ENCODE results near the gene KCNN4.

Gene KCNN4

GRCh38 chr19:43759515-43759914 is 21.3 kb downstream of the KCNN4 start:
- no peaks in the 10 kb centered on the region for H3K9me2 ChIP-seq (replicated peaks; ENCODE audit: insufficient read depth, low read length)
- peaks cover 9% of the 10 kb centered on the region; the same call in 1 of the 2 replicates for H3K79me2 ChIP-seq (ENCODE audit: insufficient read depth, low read length)
- H4K20me1 ChIP-seq (ENCODE audit: low read depth, low read length), result no peaks in the 10 kb centered on the region
- H3K9me3 ChIP-seq (ENCODE audit: insufficient read depth, low read length), result no peaks in the 10 kb centered on the region
- H3K27me3 ChIP-seq (ENCODE audit: low read length), result no peaks in the 10 kb centered on the region
- H2AFZ ChIP-seq (ENCODE audit: low read depth, low read length, severe bottlenecking), result peak overlapping the region; percentile 9
- peak overlapping the region; percentile 32 for H3K9ac ChIP-seq (ENCODE audit: low read length)
- peak overlapping the region; percentile 95 for H3K27ac ChIP-seq (ENCODE audit: low read depth, low read length)
- no peaks in the 10 kb centered on the region for H3K36me3 ChIP-seq (ENCODE audit: low read length)
- TF ChIP-seq CTCF (IDR thresholded peaks at IDR 0.05; ENCODE audit: insufficient read depth, low read length, poor library complexity, severe bottlenecking) (no peak), EZH2phosphoT487 (conservative IDR thresholded peaks at IDR 0.05; ENCODE audit: low read length) (no peak)
- H3K4me3 ChIP-seq (ENCODE audit: insufficient read depth, low read length, poor library complexity, severe bottlenecking), result no peak overlapping the region
- peaks cover 42% of the 10 kb centered on the region for H3F3A ChIP-seq (ENCODE audit: insufficient read depth)
- H3K4me2 ChIP-seq (ENCODE audit: low read depth, low read length, poor library complexity, severe bottlenecking), result peak overlapping the region; percentile 32

GRCh38 chr19:43755256-43755801 is 25.4 kb downstream of the KCNN4 start:
- TF ChIP-seq CTCF (IDR thresholded peaks at IDR 0.05; ENCODE audit: insufficient read depth, low read length, poor library complexity, severe bottlenecking), result no peak
- TF ChIP-seq EZH2phosphoT487 (conservative IDR thresholded peaks at IDR 0.05; ENCODE audit: low read length), result no peak
- H3K4me3 ChIP-seq (ENCODE audit: insufficient read depth, low read length, poor library complexity, severe bottlenecking), result peak overlapping the region; percentile 77
- H3K9ac ChIP-seq (ENCODE audit: low read length), result peak overlapping the region; percentile 94
- H3K36me3 ChIP-seq (ENCODE audit: low read length), result no peaks in the 10 kb centered on the region
- H3K79me2 ChIP-seq (ENCODE audit: insufficient read depth, low read length), result peaks cover 24% of the 10 kb centered on the region
- no peaks in the 10 kb centered on the region for H3K9me2 ChIP-seq (replicated peaks; ENCODE audit: insufficient read depth, low read length)
- H3K27me3 ChIP-seq (ENCODE audit: low read length), result no peaks in the 10 kb centered on the region
- H4K20me1 ChIP-seq (ENCODE audit: low read depth, low read length), result no peaks in the 10 kb centered on the region
- peak overlapping the region; percentile 95 for H3K27ac ChIP-seq (ENCODE audit: low read depth, low read length)
- no peaks in the 10 kb centered on the region for H3K9me3 ChIP-seq (ENCODE audit: insufficient read depth, low read length)
- peaks cover 53% of the 10 kb centered on the region for H3F3A ChIP-seq (ENCODE audit: insufficient read depth)
- H3K4me2 ChIP-seq (ENCODE audit: low read depth, low read length, poor library complexity, severe bottlenecking), result peak overlapping the region; percentile 83
- no peak overlapping the region for H2AFZ ChIP-seq (ENCODE audit: low read depth, low read length, severe bottlenecking)

GRCh38 chr19:43754503-43755255 is 26.1 kb downstream of the KCNN4 start, which contains the start of gene SMG9:
Gene SMG9, minus strand, starts transcription at chr19:43754962. Its CDS starts 4,221 bp downstream, at chr19:43750741.
- Histone ChIP-seq H3K4me3 (ENCODE audit: insufficient read depth, low read length, poor library complexity, severe bottlenecking) (peak within 1 kb of the TSS; percentile 77), H3K9ac (ENCODE audit: low read length) (peak within 1 kb of the TSS; percentile 94), H3K36me3 (ENCODE audit: low read length) (no peaks in the 10 kb centered on the region), H3K79me2 (ENCODE audit: insufficient read depth, low read length) (peaks cover 24% of the 10 kb centered on the region), H3K9me2 (replicated peaks; ENCODE audit: insufficient read depth, low read length) (no peaks in the 10 kb centered on the region), H3F3A (ENCODE audit: insufficient read depth) (peaks cover 52% of the 10 kb centered on the region), H3K4me2 (ENCODE audit: low read depth, low read length, poor library complexity, severe bottlenecking) (peak within 1 kb of the TSS; percentile 83), H3K27ac (ENCODE audit: low read depth, low read length) (peak within 1 kb of the TSS; percentile 95), H4K20me1 (ENCODE audit: low read depth, low read length) (no peaks in the 10 kb centered on the region), H3K27me3 (ENCODE audit: low read length) (no peaks in the 10 kb centered on the region), H2AFZ (ENCODE audit: low read depth, low read length, severe bottlenecking) (peak within 1 kb of the TSS; percentile 3), H3K9me3 (ENCODE audit: insufficient read depth, low read length) (no peaks in the 10 kb centered on the region)
- TF ChIP-seq EZH2phosphoT487 (conservative IDR thresholded peaks at IDR 0.05; ENCODE audit: low read length) (no peak), CTCF (IDR thresholded peaks at IDR 0.05; ENCODE audit: insufficient read depth, low read length, poor library complexity, severe bottlenecking) (no peak)
